Posterior cingulate gyrus (tissue), 11 donors: ENCODE measurements around the gene MAN1A1.
"Not testable (repeated sequence)": the region's sequence is repeated elsewhere in the genome, so short reads cannot be mapped to it uniquely, and the experiment has no call there.

ENCODE experiments used
- DNase-seq, 10 donors: peaks; one replicate each; pipeline versions ENCODE4 v3.0.0 to v3.0.0-alpha.2; 2020 to 2021; ENCODE audit warnings: mixed read lengths in 3 of 10
- intact Hi-C: fragments of 100-400 bp; cut with DNase I; formaldehyde crosslinking; loops from one replicate; pipeline ENCODE4 v1.15.1; 2023

The MAN1A1 gene

GRCh38 chr6:119349361-119350201, at the start of gene MAN1A1:
TSS of gene MAN1A1 (minus strand) at chr6:119349761. CDS start at chr6:119349065, 696 bp downstream.
- intact Hi-C loops: no loop called here
- peak; percentile 64 to 97 (median 82) for DNase-seq

- intact Hi-C loops: no loop called here
- no peak for DNase-seq
These were observed 45.6 kb upstream of the MAN1A1 start for GRCh38 chr6:119395192-119395591.

GRCh38 chr6:119390247-119390793, 40.8 kb upstream of the MAN1A1 start:
- DNase-seq: no peak
- intact Hi-C loops: no loop called here

- DNase-seq: no peak
- intact Hi-C loops: no loop called here
These were observed 36.4 kb upstream of the MAN1A1 start for GRCh38 chr6:119385994-119386393.

GRCh38 chr6:119384444-119384843, 34.9 kb upstream of the MAN1A1 start:
- no peak for DNase-seq
- intact Hi-C loops: no loop called here

- DNase-seq: no peak
- intact Hi-C loops: no loop called here
These were observed 30.2 kb upstream of the MAN1A1 start for GRCh38 chr6:119379809-119380208.

GRCh38 chr6:119377043-119377442, 27.5 kb upstream of the MAN1A1 start:
- DNase-seq, intact Hi-C loops: not testable (repeated sequence)

- DNase-seq: no peak
- intact Hi-C loops: no loop called here
These were observed 20.5 kb upstream of the MAN1A1 start for GRCh38 chr6:119370080-119370479.

GRCh38 chr6:119368921-119369320, 19.4 kb upstream of the MAN1A1 start:
- intact Hi-C loops: no loop called here
- no peak for DNase-seq

GRCh38 chr6:119361209-119361608, 11.6 kb upstream of the MAN1A1 start:
- DNase-seq: no peak
- intact Hi-C loops: no loop called here

GRCh38 chr6:119360262-119360915, 10.8 kb upstream of the MAN1A1 start:
- intact Hi-C loops: no loop called here
- DNase-seq: no peak

GRCh38 chr6:119355890-119356289, 6.3 kb upstream of the MAN1A1 start:
- no peak for DNase-seq
- intact Hi-C loops: loop anchor here (5.0 kb wide), 1 partner anchor 209 kb away; no protein-coding TSS in a partner anchor

GRCh38 chr6:119355157-119355556, 5.6 kb upstream of the MAN1A1 start:
- DNase-seq: no peak
- intact Hi-C loops: loop anchor here (5.0 kb wide), 1 partner anchor 208 kb away; no protein-coding TSS in a partner anchor

- DNase-seq: no peak
- intact Hi-C loops: no loop called here
These were observed 4.1 kb upstream of the MAN1A1 start for GRCh38 chr6:119353696-119354095.

- intact Hi-C loops: no loop called here
- no peak for DNase-seq
These were observed 2.4 kb upstream of the MAN1A1 start for GRCh38 chr6:119352001-119352400.

GRCh38 chr6:119350952-119351372, 1.4 kb upstream of the MAN1A1 start:
- intact Hi-C loops: no loop called here
- DNase-seq: no peak

GRCh38 chr6:119350202-119350951, 816 bp upstream of the MAN1A1 start:
- intact Hi-C loops: no loop called here
- DNase-seq: no peak

- intact Hi-C loops: no loop called here
- DNase-seq: peak in 3 of 10 donors; percentile 9 to 85 (median 71)
These were observed 707 bp downstream of the MAN1A1 start for GRCh38 chr6:119348748-119349360.

GRCh38 chr6:119348096-119348747, 1.3 kb downstream of the MAN1A1 start:
- intact Hi-C loops: no loop called here
- peak in 3 of 10 donors; percentile 19 to 79 (median 78) for DNase-seq
